GM18499 (cell line): ENCODE results near the gene FLNB.

Source experiments
- ATAC-seq: cut with Tn5 transposase; IDR thresholded peaks from one replicate; pipeline ENCODE4 v1.9.1; 2021; ENCODE audit warnings: moderate number of reproducible peaks; ENCODE audit not compliant: insufficient read depth, unreplicated experiment

Gene FLNB

GRCh38 chr3:58176185-58176530, 167.9 kb downstream of the FLNB start:
- ATAC-seq: no peak

- no peak for ATAC-seq
These were observed 168.7 kb downstream of the FLNB start for GRCh38 chr3:58176827-58177489.

- ATAC-seq: no peak
These were observed 169.7 kb downstream of the FLNB start for GRCh38 chr3:58177747-58178527.

GRCh38 chr3:58178528-58179234, 170.5 kb downstream of the FLNB start:
- ATAC-seq: no peak

GRCh38 chr3:58179235-58180098, 171.2 kb downstream of the FLNB start:
- no peak for ATAC-seq

- ATAC-seq: no peak
These were observed 172.1 kb downstream of the FLNB start for GRCh38 chr3:58180099-58180880.

GRCh38 chr3:58180940-58181587, 172.8 kb downstream of the FLNB start:
- no peak for ATAC-seq

GRCh38 chr3:58183221-58183620, 175.0 kb downstream of the FLNB start:
- ATAC-seq: no peak

- ATAC-seq: no peak
These were observed 175.7 kb downstream of the FLNB start for GRCh38 chr3:58183891-58184290.

GRCh38 chr3:58184309-58184981, 176.2 kb downstream of the FLNB start:
- ATAC-seq: no peak

- ATAC-seq: no peak
These were observed 176.7 kb downstream of the FLNB start for GRCh38 chr3:58184982-58185360.

- no peak for ATAC-seq
These were observed 179.9 kb downstream of the FLNB start for GRCh38 chr3:58188173-58188564.

GRCh38 chr3:58188921-58189451, 180.8 kb downstream of the FLNB start:
- no peak for ATAC-seq

- no peak for ATAC-seq
These were observed 181.5 kb downstream of the FLNB start for GRCh38 chr3:58189691-58190090.

GRCh38 chr3:58190291-58190690, 182.1 kb downstream of the FLNB start:
- ATAC-seq: no peak

- no peak for ATAC-seq
These were observed 182.7 kb downstream of the FLNB start for GRCh38 chr3:58190882-58191281.

GRCh38 chr3:58191361-58191991, 183.3 kb downstream of the FLNB start:
- no peak for ATAC-seq

- no peak for ATAC-seq
These were observed 183.8 kb downstream of the FLNB start for GRCh38 chr3:58192069-58192468.
